ENCODE measurements around the gene RAPGEF6.

The RAPGEF6 gene

DNA sequence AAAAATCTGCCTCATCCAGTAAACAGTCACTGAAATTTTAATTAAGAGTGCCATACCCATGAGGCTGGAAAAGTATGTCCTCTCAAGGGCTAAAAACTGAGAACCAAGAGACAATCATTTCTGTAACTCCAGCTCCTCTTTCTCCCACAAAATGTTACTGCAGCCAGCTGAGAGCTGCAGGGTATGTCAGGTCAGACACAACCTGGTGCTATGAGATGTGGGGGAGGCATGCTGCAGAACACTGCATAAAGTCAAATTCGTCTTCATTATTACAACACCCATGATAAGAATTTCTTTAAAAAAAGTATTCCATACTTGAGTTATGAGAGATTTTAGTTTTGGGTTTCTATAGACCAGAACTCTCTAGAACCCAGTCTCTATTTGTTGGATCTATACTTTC lies 209.0 kb downstream of the RAPGEF6 start:
- no peak overlapping the region for H3K4me3 ChIP-seq (ENCODE audit: low read depth in 1 of 2, low read length in 2 of 2)
- no peaks in the 10 kb centered on the region for H3K9me3 ChIP-seq (ENCODE audit: control insufficient read depth in 1 of 2, low read length in 2 of 2)
- H3K9ac ChIP-seq (ENCODE audit: low read depth in 1 of 2, low read length in 2 of 2): no peak overlapping the region
- no peak overlapping the region for H3K27ac ChIP-seq (ENCODE audit: low read depth, low read length)
- H3K36me3 ChIP-seq (ENCODE audit: control insufficient read depth in 1 of 2, insufficient read depth in 2 of 2, low read length in 2 of 2): peaks cover 14 to 43% of the 10 kb centered on the region in 2 donors
- no peaks in the 10 kb centered on the region for H3K27me3 ChIP-seq (ENCODE audit: control insufficient read depth in 1 of 2, insufficient read depth in 2 of 2, low read length in 2 of 2)
- H3K4me1 ChIP-seq (ENCODE audit: control insufficient read depth in 1 of 2, insufficient read depth in 2 of 2, low read length in 2 of 2): no peaks in the 10 kb centered on the region

DNA sequence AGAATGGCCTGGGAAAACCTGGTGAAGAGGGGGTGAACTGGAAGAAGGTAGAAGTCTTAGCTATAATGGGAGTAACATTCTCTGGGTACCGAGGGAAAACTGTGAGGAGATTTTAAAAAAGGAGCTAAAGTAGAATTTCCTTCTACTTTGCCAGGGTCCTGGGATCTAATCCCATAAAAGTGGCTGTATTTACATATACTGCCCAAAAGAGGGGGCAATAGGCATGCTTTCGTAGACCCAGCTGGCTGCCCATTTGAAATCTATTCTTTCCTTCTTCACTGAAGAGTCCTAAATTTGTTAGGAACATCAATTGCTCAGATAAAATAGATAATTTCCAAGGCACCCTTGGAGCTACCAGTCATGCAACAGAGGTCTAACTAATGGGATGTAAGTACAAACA lies 212.0 kb downstream of the RAPGEF6 start:
- Histone ChIP-seq H3K4me3 (ENCODE audit: low read depth in 1 of 2, low read length in 2 of 2) (no peak overlapping the region), H3K27me3 (ENCODE audit: control insufficient read depth in 1 of 2, insufficient read depth in 2 of 2, low read length in 2 of 2) (no peaks in the 10 kb centered on the region), H3K9me3 (ENCODE audit: control insufficient read depth in 1 of 2, low read length in 2 of 2) (no peaks in the 10 kb centered on the region), H3K4me1 (ENCODE audit: control insufficient read depth in 1 of 2, insufficient read depth in 2 of 2, low read length in 2 of 2) (no peaks in the 10 kb centered on the region), H3K9ac (ENCODE audit: low read depth in 1 of 2, low read length in 2 of 2) (no peak overlapping the region), H3K36me3 (ENCODE audit: control insufficient read depth in 1 of 2, insufficient read depth in 2 of 2, low read length in 2 of 2) (peaks cover 9 to 28% of the 10 kb centered on the region in 2 donors), H3K27ac (ENCODE audit: low read depth, low read length) (no peak overlapping the region)

DNA sequence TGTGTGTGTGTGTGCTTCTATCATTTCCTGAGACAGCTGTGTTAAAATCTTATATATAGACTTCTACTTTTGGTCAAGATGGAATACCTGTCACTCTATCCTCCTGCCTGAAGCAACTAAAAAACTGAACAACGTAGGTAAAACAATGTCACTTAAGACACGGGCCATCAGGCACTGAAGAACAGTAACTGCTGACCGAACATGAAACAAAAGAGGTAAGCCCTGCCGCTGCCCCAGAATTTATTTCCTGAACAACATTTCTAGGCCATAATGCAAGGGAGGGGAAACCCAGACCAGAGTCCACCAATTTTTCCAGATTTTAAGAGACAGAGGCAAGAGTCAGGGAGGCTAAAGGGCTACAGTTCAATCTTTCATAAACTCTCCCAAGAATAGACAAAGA lies 215.2 kb downstream of the RAPGEF6 start:
- H3K4me1 ChIP-seq (ENCODE audit: control insufficient read depth in 1 of 2, insufficient read depth in 2 of 2, low read length in 2 of 2): no peaks in the 10 kb centered on the region
- no peak overlapping the region for H3K9ac ChIP-seq (ENCODE audit: low read depth in 1 of 2, low read length in 2 of 2)
- peaks cover 5 to 12% of the 10 kb centered on the region in 2 donors for H3K36me3 ChIP-seq (ENCODE audit: control insufficient read depth in 1 of 2, insufficient read depth in 2 of 2, low read length in 2 of 2)
- no peaks in the 10 kb centered on the region for H3K9me3 ChIP-seq (ENCODE audit: control insufficient read depth in 1 of 2, low read length in 2 of 2)
- no peak overlapping the region for H3K27ac ChIP-seq (ENCODE audit: low read depth, low read length)
- no peaks in the 10 kb centered on the region for H3K27me3 ChIP-seq (ENCODE audit: control insufficient read depth in 1 of 2, insufficient read depth in 2 of 2, low read length in 2 of 2)
- H3K4me3 ChIP-seq (ENCODE audit: low read depth in 1 of 2, low read length in 2 of 2): no peak overlapping the region

DNA sequence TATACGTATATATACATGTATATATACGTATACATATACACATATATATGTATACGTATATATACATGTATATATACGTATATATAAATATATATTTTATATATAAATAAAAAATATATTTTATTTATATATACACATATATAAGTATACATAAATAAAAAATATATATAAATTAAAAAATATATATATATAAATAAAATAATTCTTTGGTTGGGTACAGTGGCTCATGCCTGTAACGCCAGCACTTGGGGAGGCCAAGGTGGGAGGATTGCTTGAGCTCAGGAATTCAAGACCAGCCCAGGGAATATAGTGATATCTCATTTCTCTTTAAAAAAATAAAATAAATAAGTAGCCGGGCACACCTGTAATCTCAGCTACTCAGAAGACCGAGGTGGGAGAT lies 216.2 kb downstream of the RAPGEF6 start:
- no peaks in the 10 kb centered on the region for H3K9me3 ChIP-seq (ENCODE audit: control insufficient read depth in 1 of 2, low read length in 2 of 2)
- H3K36me3 ChIP-seq (ENCODE audit: control insufficient read depth in 1 of 2, insufficient read depth in 2 of 2, low read length in 2 of 2): peaks cover 5 to 12% of the 10 kb centered on the region in 2 donors
- H3K4me3 ChIP-seq (ENCODE audit: low read depth in 1 of 2, low read length in 2 of 2): no peak overlapping the region
- H3K9ac ChIP-seq (ENCODE audit: low read depth in 1 of 2, low read length in 2 of 2): no peak overlapping the region
- H3K27ac ChIP-seq (ENCODE audit: low read depth, low read length): no peak overlapping the region
- H3K4me1 ChIP-seq (ENCODE audit: control insufficient read depth in 1 of 2, insufficient read depth in 2 of 2, low read length in 2 of 2): no peaks in the 10 kb centered on the region
- no peaks in the 10 kb centered on the region for H3K27me3 ChIP-seq (ENCODE audit: control insufficient read depth in 1 of 2, insufficient read depth in 2 of 2, low read length in 2 of 2)

DNA sequence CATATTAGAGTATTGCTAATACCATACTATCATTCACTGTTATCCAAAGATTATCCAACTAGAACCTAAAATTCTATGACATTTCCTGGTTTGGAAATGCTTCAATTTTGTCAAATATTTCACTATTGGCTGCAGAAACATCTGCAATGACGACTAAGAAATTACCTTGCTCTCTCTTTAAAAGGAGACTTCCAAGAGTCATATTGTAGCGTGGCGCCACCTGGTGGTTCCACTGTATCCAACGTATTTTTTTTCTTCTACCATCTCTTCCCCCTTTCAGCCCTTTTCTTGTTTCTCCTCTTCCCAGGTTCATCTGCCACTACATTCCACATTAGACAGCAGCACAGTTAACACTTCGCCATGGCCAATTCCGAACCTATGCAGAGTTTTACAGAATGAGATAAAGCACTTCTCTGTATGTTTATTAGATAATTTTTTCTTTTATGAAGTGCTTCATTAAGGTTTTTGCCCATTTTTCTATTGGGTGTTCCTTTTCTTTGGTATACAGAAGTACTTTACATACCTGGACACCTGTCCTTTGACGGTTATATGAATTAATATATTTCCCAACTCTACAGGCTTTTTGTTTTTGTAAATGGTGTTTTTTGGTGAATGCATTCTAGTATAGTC lies 217.7 kb downstream of the RAPGEF6 start:
- Histone ChIP-seq H3K27ac (ENCODE audit: low read depth, low read length) (no peak overlapping the region), H3K4me3 (ENCODE audit: low read depth in 1 of 2, low read length in 2 of 2) (no peak overlapping the region), H3K4me1 (ENCODE audit: control insufficient read depth in 1 of 2, insufficient read depth in 2 of 2, low read length in 2 of 2) (no peaks in the 10 kb centered on the region), H3K9ac (ENCODE audit: low read depth in 1 of 2, low read length in 2 of 2) (no peak overlapping the region), H3K27me3 (ENCODE audit: control insufficient read depth in 1 of 2, insufficient read depth in 2 of 2, low read length in 2 of 2) (no peaks in the 10 kb centered on the region), H3K9me3 (ENCODE audit: control insufficient read depth in 1 of 2, low read length in 2 of 2) (no peaks in the 10 kb centered on the region), H3K36me3 (ENCODE audit: control insufficient read depth in 1 of 2, insufficient read depth in 2 of 2, low read length in 2 of 2) (peaks cover 0 to 10% of the 10 kb centered on the region in 2 donors)

DNA sequence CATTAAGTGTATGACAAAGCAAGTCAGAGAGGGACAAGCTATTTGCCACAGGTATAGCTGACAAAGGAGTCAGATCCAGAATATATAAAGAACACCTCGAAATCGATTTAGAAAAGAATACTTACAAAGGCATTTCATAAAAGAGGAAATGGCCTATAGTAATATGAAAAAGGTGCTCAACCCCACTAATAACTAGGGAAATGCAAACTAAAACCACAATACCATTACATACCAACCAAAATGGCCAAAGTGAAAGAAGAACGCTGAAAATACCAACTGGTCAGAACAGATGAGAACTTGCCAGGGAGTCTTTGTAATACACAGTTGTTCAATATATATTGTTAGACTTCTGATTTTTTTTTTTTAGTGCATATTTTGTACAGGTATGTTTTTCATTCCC lies 218.3 kb downstream of the RAPGEF6 start:
- Histone ChIP-seq H3K27ac (ENCODE audit: low read depth, low read length) (no peak overlapping the region), H3K36me3 (ENCODE audit: control insufficient read depth in 1 of 2, insufficient read depth in 2 of 2, low read length in 2 of 2) (peaks cover 0 to 5% of the 10 kb centered on the region in 2 donors), H3K4me1 (ENCODE audit: control insufficient read depth in 1 of 2, insufficient read depth in 2 of 2, low read length in 2 of 2) (no peaks in the 10 kb centered on the region), H3K9me3 (ENCODE audit: control insufficient read depth in 1 of 2, low read length in 2 of 2) (no peaks in the 10 kb centered on the region), H3K27me3 (ENCODE audit: control insufficient read depth in 1 of 2, insufficient read depth in 2 of 2, low read length in 2 of 2) (no peaks in the 10 kb centered on the region), H3K9ac (ENCODE audit: low read depth in 1 of 2, low read length in 2 of 2) (no peak overlapping the region), H3K4me3 (ENCODE audit: low read depth in 1 of 2, low read length in 2 of 2) (no peak overlapping the region)

DNA sequence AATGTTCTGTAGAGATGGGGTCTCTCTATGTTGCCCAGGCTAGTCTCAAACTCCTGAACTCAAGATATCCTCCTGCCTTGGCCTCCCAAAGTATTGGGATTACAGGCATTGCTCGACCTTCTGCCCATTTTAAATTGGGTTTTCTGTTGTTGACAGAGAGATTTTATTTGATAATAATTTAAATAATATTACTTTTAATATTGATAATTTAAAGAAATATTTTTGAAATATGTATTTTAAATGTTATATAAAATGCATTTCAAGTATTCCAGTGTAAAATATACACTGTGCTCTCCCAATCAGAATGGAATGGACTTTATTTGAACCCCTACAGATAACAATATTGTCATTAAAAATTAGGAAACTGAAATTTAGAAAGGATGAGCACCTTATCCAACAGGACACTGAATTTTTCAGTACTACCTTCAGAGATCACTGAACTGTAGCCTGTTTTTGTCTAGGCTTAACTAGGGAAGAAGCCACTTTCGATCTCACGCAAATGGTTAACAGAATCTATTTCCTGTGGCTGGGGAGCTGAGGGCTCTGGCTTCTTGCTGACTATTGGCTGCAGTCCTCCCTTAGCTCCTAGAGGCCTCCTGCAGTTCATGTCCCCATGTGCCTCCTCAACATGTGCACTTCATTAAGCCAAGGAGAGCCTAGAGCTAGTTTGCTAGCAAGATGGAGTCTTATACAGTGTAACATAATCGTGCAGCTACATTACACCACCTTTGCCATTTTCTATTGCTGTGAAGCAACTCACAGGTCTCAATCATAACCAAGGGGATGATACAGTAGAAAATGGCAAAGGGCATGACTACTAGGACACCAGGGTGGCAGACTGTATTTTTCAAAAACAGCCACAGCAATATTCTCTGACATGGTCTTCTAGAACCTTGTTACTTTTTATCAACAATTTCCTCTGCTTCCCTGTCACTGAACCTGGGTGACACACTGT lies 221.1 kb downstream of the RAPGEF6 start:
- no peaks in the 10 kb centered on the region for H3K4me1 ChIP-seq (ENCODE audit: control insufficient read depth in 1 of 2, insufficient read depth in 2 of 2, low read length in 2 of 2)
- H3K4me3 ChIP-seq (ENCODE audit: low read depth in 1 of 2, low read length in 2 of 2): no peak overlapping the region
- no peak overlapping the region for H3K27ac ChIP-seq (ENCODE audit: low read depth, low read length)
- H3K9ac ChIP-seq (ENCODE audit: low read depth in 1 of 2, low read length in 2 of 2): no peak overlapping the region
- no peaks in the 10 kb centered on the region for H3K27me3 ChIP-seq (ENCODE audit: control insufficient read depth in 1 of 2, insufficient read depth in 2 of 2, low read length in 2 of 2)
- no peaks in the 10 kb centered on the region for H3K9me3 ChIP-seq (ENCODE audit: control insufficient read depth in 1 of 2, low read length in 2 of 2)
- no peaks in the 10 kb centered on the region for H3K36me3 ChIP-seq (ENCODE audit: control insufficient read depth in 1 of 2, insufficient read depth in 2 of 2, low read length in 2 of 2)

DNA sequence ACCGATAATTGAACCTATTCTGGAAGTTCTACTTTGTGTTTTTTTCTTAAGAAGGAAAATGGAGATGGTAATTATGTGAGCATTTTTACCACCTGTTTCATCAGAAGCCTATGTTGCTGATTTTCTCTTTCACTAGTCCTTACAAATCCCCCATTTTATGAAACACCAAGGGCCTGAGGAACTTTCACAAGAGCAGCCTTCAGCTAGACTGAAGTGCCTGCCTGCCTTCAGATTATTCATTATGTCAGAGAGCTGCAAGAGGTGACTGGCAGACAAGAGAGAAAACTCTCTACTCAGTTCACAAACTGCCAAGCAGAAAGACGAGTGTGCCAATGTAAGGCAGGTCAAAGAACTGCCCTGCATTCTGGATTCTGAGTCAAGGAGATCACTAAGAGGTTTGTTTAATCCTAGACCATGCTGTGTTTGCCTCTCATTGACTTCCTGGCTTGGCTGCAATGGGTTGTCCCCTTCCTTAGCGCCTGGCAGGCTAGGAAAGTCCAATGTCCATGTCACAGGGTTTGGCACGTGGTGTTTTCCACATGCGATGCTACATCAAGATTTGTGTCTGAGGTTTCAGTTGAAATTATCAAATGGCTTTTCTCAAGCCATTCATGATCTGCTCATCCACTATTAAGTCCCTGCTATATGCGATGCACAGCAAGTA lies 227.9 kb downstream of the RAPGEF6 start:
- no peak overlapping the region for H3K4me3 ChIP-seq (ENCODE audit: low read depth in 1 of 2, low read length in 2 of 2)
- H3K27ac ChIP-seq (ENCODE audit: low read depth, low read length): no peak overlapping the region
- H3K9ac ChIP-seq (ENCODE audit: low read depth in 1 of 2, low read length in 2 of 2): no peak overlapping the region
- H3K36me3 ChIP-seq (ENCODE audit: control insufficient read depth in 1 of 2, insufficient read depth in 2 of 2, low read length in 2 of 2): peaks cover 0 to 6% of the 10 kb centered on the region in 2 donors
- H3K9me3 ChIP-seq (ENCODE audit: control insufficient read depth in 1 of 2, low read length in 2 of 2): peaks cover 3 to 9% of the 10 kb centered on the region in 2 donors
- H3K4me1 ChIP-seq (ENCODE audit: control insufficient read depth in 1 of 2, insufficient read depth in 2 of 2, low read length in 2 of 2): peaks cover 0 to 8% of the 10 kb centered on the region in 2 donors
- H3K27me3 ChIP-seq (ENCODE audit: control insufficient read depth in 1 of 2, insufficient read depth in 2 of 2, low read length in 2 of 2): no peaks in the 10 kb centered on the region

DNA sequence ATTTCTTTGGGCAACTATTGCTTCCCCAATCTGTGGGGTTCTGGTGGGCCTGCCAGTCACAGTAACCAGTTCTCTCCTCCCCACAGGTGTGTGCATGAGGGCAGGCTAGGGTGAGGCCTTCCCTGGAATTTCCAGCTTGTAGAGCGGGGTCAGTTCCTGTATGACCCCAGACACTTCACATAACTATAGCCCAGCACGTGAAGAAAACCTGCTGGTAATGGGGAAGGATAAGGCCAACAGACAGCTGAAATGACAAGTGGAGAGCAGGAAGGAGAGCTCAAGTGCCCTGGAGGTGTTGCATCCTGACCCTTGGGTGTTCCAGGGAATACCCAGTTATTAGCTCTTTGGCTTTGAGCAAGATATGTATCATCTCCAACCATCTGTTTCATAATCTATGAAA lies 229.0 kb downstream of the RAPGEF6 start:
- no peak overlapping the region for H3K27ac ChIP-seq (ENCODE audit: low read depth, low read length)
- H3K27me3 ChIP-seq (ENCODE audit: control insufficient read depth in 1 of 2, insufficient read depth in 2 of 2, low read length in 2 of 2): no peaks in the 10 kb centered on the region

DNA sequence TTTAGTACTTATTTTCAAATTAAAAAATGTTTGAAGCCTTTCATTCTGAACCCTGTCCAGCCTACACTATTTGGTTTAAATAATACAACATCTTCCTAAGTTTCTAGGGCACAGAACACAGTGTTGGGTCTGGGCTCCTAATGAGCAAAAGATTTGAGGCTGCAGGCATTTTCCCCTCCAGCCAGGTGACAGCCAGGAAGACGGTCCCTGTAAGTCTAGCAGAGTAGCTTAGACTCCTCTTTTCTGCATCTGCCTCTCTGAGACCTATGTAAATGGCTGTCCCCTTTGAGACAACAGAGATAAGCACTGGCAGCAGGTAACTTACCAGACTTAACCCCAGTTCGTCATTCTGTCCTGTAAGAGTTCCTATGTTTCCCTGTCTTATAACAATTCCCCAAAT lies 229.4 kb downstream of the RAPGEF6 start:
- Histone ChIP-seq H3K4me3 (ENCODE audit: low read depth in 1 of 2, low read length in 2 of 2) (no peak overlapping the region), H3K27me3 (ENCODE audit: control insufficient read depth in 1 of 2, insufficient read depth in 2 of 2, low read length in 2 of 2) (no peaks in the 10 kb centered on the region), H3K9ac (ENCODE audit: low read depth in 1 of 2, low read length in 2 of 2) (no peak overlapping the region), H3K27ac (ENCODE audit: low read depth, low read length) (no peak overlapping the region), H3K9me3 (ENCODE audit: control insufficient read depth in 1 of 2, low read length in 2 of 2) (peaks cover 3 to 13% of the 10 kb centered on the region in 2 donors), H3K36me3 (ENCODE audit: control insufficient read depth in 1 of 2, insufficient read depth in 2 of 2, low read length in 2 of 2) (peaks cover 2 to 6% of the 10 kb centered on the region in 2 donors), H3K4me1 (ENCODE audit: control insufficient read depth in 1 of 2, insufficient read depth in 2 of 2, low read length in 2 of 2) (peaks cover 0 to 8% of the 10 kb centered on the region in 2 donors)

More for the DNA sequence above, 229.0 kb downstream of the RAPGEF6 start:
- Histone ChIP-seq H3K9me3 (ENCODE audit: control insufficient read depth in 1 of 2, low read length in 2 of 2) (peaks cover 3 to 13% of the 10 kb centered on the region in 2 donors), H3K9ac (ENCODE audit: low read depth in 1 of 2, low read length in 2 of 2) (no peak overlapping the region), H3K4me1 (ENCODE audit: control insufficient read depth in 1 of 2, insufficient read depth in 2 of 2, low read length in 2 of 2) (peaks cover 0 to 8% of the 10 kb centered on the region in 2 donors), H3K4me3 (ENCODE audit: low read depth in 1 of 2, low read length in 2 of 2) (no peak overlapping the region), H3K36me3 (ENCODE audit: control insufficient read depth in 1 of 2, insufficient read depth in 2 of 2, low read length in 2 of 2) (peaks cover 0 to 6% of the 10 kb centered on the region in 2 donors)
